Activated CD4-positive, alpha-beta T cell treated with anti-CD3 and anti-CD28 coated beads for 36 hours (primary cell): ENCODE results near the gene PLCXD3. TPM values are rescaled to one million over a fixed set of nuclear protein-coding genes. Genes with fewer than 3 reads are reported as not detected.

ENCODE experiments used
- ATAC-seq: fragments of 200-7000 bp; cut with Tn5 transposase; one replicate; pipeline ENCODE4 v1.10.0; 2021; ENCODE audit warnings: mild to moderate bottlenecking, moderate library complexity
- CTCF ChIA-PET: fragments of 350-600 bp; sonication (Branson Sonifier 250); formaldehyde crosslinking; loops from one replicate; lab custom pipeline; 2021; ENCODE audit warnings: antibody characterized with exemption; lab: Charles Lee
- POLR2A ChIA-PET: fragments of 350-600 bp; sonication (Branson Sonifier 250); formaldehyde crosslinking; loops from one replicate; lab custom pipeline; 2021; ENCODE audit warnings: antibody characterized with exemption, inconsistent platforms; lab: Charles Lee
- DNase-seq: peaks from one replicate; pipeline ENCODE4 v3.0.0-alpha.2; 2020
- H3K27ac Mint-ChIP-seq: one replicate; pipeline ENCODE4 v1.8.0; 2021; ENCODE audit warnings: mixed read lengths
- H3K27me3 Mint-ChIP-seq: one replicate; pipeline ENCODE4 v1.8.0; 2021; ENCODE audit warnings: mixed read lengths
- H3K36me3 Mint-ChIP-seq: one replicate; pipeline ENCODE4 v1.8.0; 2021; ENCODE audit warnings: low read depth, mixed read lengths
- H3K4me1 Mint-ChIP-seq: one replicate; pipeline ENCODE4 v1.8.0; 2021; ENCODE audit warnings: mixed read lengths
- H3K4me3 Mint-ChIP-seq: one replicate; pipeline ENCODE4 v1.8.0; 2021; ENCODE audit warnings: mild to moderate bottlenecking, moderate library complexity, mixed read lengths
- H3K9me3 Mint-ChIP-seq: one replicate; pipeline ENCODE4 v1.8.0; 2021; ENCODE audit warnings: low read depth, mixed read lengths
- intact Hi-C, 2 experiments: fragments of 100-400 bp; cut with DNase I in 1 of 2; cut with micrococcal nuclease in 1 of 2; formaldehyde crosslinking; loops; one replicate each; pipeline versions ENCODE4 v1.14.2 to v1.15.1; 2022 to 2024; cut with DNase I, micrococcal nuclease
- total RNA-seq, 2 experiments: library from RNA; stranded (reverse); gene quantifications; one replicate each; pipeline ENCODE4 v1.2.3, GENCODE V29; 2021

Gene PLCXD3
- total RNA-seq, 2 experiments from 2014 or later: not detected

- no peaks in the 10 kb centered on the region for H3K27me3 Mint-ChIP-seq
- H3K4me1 Mint-ChIP-seq: no peaks in the 10 kb centered on the region
- H3K4me3 Mint-ChIP-seq: no peak overlapping the region
- DNase-seq: no peak
- H3K36me3 Mint-ChIP-seq: no peaks in the 10 kb centered on the region
- intact Hi-C loops: no loop called here
- POLR2A ChIA-PET: no interaction called here
- no peaks in the 10 kb centered on the region for H3K9me3 Mint-ChIP-seq
- no peak overlapping the region for H3K27ac Mint-ChIP-seq
- CTCF ChIA-PET: interaction anchor here (1.0 kb wide), 1 partner anchor 32 kb away, joined by 4 read pairs; no protein-coding TSS in a partner anchor
- no peak for ATAC-seq
These were observed 76.7 kb downstream of the PLCXD3 start for GRCh38 chr5:41433552-41434181.

GRCh38 chr5:41432481-41433253 is 77.7 kb downstream of the PLCXD3 start:
- ChIA-PET CTCF (interaction anchor here (1.0 kb wide), 1 partner anchor 31 kb away, joined by 4 read pairs; no protein-coding TSS in a partner anchor), POLR2A (no interaction called here)
- Mint-ChIP-seq H3K27ac (no peak overlapping the region), H3K9me3 (no peaks in the 10 kb centered on the region), H3K36me3 (no peaks in the 10 kb centered on the region), H3K27me3 (peaks cover 2% of the 10 kb centered on the region), H3K4me3 (no peak overlapping the region), H3K4me1 (no peaks in the 10 kb centered on the region)
- no peak for ATAC-seq
- no peak for DNase-seq
- intact Hi-C loops: no loop called here

GRCh38 chr5:41427505-41427904 is 82.9 kb downstream of the PLCXD3 start:
- DNase-seq: no peak
- H3K4me1 Mint-ChIP-seq: no peaks in the 10 kb centered on the region
- intact Hi-C loops: no loop called here
- CTCF ChIA-PET: no interaction called here
- H3K27ac Mint-ChIP-seq: no peak overlapping the region
- POLR2A ChIA-PET: no interaction called here
- no peak overlapping the region for H3K4me3 Mint-ChIP-seq
- no peaks in the 10 kb centered on the region for H3K9me3 Mint-ChIP-seq
- H3K36me3 Mint-ChIP-seq: no peaks in the 10 kb centered on the region
- no peak for ATAC-seq
- H3K27me3 Mint-ChIP-seq: peaks cover 5% of the 10 kb centered on the region

- DNase-seq (no peak), ATAC-seq (no peak)
- no peak overlapping the region for H3K27ac Mint-ChIP-seq
- intact Hi-C loops: no loop called here
- ChIA-PET POLR2A (no interaction called here), CTCF (interaction anchor here (0.7 kb wide), 2 partner anchors 33 to 66 kb away, joined by 3 read pairs; no protein-coding TSS in a partner anchor)
- H3K4me3 Mint-ChIP-seq: no peak overlapping the region
- no peaks in the 10 kb centered on the region for H3K9me3 Mint-ChIP-seq
- H3K27me3 Mint-ChIP-seq: peaks cover 5% of the 10 kb centered on the region
- no peaks in the 10 kb centered on the region for H3K36me3 Mint-ChIP-seq
- no peaks in the 10 kb centered on the region for H3K4me1 Mint-ChIP-seq
These were observed 84.7 kb downstream of the PLCXD3 start for GRCh38 chr5:41425736-41426135.

- no peaks in the 10 kb centered on the region for H3K27me3 Mint-ChIP-seq
- no peaks in the 10 kb centered on the region for H3K9me3 Mint-ChIP-seq
- H3K27ac Mint-ChIP-seq: no peak overlapping the region
- intact Hi-C loops: no loop called here
- no peaks in the 10 kb centered on the region for H3K36me3 Mint-ChIP-seq
- H3K4me1 Mint-ChIP-seq: no peaks in the 10 kb centered on the region
- ATAC-seq (no peak), DNase-seq (no peak)
- no peak overlapping the region for H3K4me3 Mint-ChIP-seq
- CTCF ChIA-PET: no interaction called here
- POLR2A ChIA-PET: no interaction called here
These were observed 89.8 kb downstream of the PLCXD3 start for GRCh38 chr5:41420492-41421067.

GRCh38 chr5:41418220-41419031 is 92.0 kb downstream of the PLCXD3 start:
- H3K27ac Mint-ChIP-seq: no peak overlapping the region
- ATAC-seq: no peak
- no peaks in the 10 kb centered on the region for H3K36me3 Mint-ChIP-seq
- H3K4me1 Mint-ChIP-seq: no peaks in the 10 kb centered on the region
- intact Hi-C loops: no loop called here
- no peaks in the 10 kb centered on the region for H3K9me3 Mint-ChIP-seq
- DNase-seq: no peak
- ChIA-PET CTCF (no interaction called here), POLR2A (no interaction called here)
- H3K4me3 Mint-ChIP-seq: no peak overlapping the region
- no peaks in the 10 kb centered on the region for H3K27me3 Mint-ChIP-seq

GRCh38 chr5:41416336-41416735 is 94.1 kb downstream of the PLCXD3 start:
- Mint-ChIP-seq H3K27ac (no peak overlapping the region), H3K27me3 (no peaks in the 10 kb centered on the region), H3K36me3 (no peaks in the 10 kb centered on the region), H3K9me3 (no peaks in the 10 kb centered on the region), H3K4me3 (no peak overlapping the region), H3K4me1 (no peaks in the 10 kb centered on the region)
- no peak for DNase-seq
- ATAC-seq: no peak
- POLR2A ChIA-PET: no interaction called here
- CTCF ChIA-PET: no interaction called here
- intact Hi-C loops: no loop called here

GRCh38 chr5:41415242-41415641 is 95.2 kb downstream of the PLCXD3 start:
- Mint-ChIP-seq H3K27ac (no peak overlapping the region), H3K27me3 (no peaks in the 10 kb centered on the region), H3K9me3 (no peaks in the 10 kb centered on the region), H3K36me3 (no peaks in the 10 kb centered on the region), H3K4me1 (no peaks in the 10 kb centered on the region), H3K4me3 (no peak overlapping the region)
- intact Hi-C loops: no loop called here
- ChIA-PET CTCF (no interaction called here), POLR2A (no interaction called here)
- no peak for ATAC-seq
- no peak for DNase-seq

GRCh38 chr5:41414598-41414997 is 95.8 kb downstream of the PLCXD3 start:
- ATAC-seq (no peak), DNase-seq (no peak)
- H3K4me1 Mint-ChIP-seq: no peaks in the 10 kb centered on the region
- H3K36me3 Mint-ChIP-seq: no peaks in the 10 kb centered on the region
- no peak overlapping the region for H3K27ac Mint-ChIP-seq
- H3K27me3 Mint-ChIP-seq: no peaks in the 10 kb centered on the region
- no peaks in the 10 kb centered on the region for H3K9me3 Mint-ChIP-seq
- H3K4me3 Mint-ChIP-seq: no peak overlapping the region
- intact Hi-C loops: no loop called here
- CTCF ChIA-PET: no interaction called here
- POLR2A ChIA-PET: no interaction called here

- Mint-ChIP-seq H3K4me3 (no peak overlapping the region), H3K9me3 (no peaks in the 10 kb centered on the region)
These were observed 97.3 kb downstream of the PLCXD3 start for GRCh38 chr5:41413074-41413473.

GRCh38 chr5:41412496-41412895 is 97.9 kb downstream of the PLCXD3 start:
- intact Hi-C loops: no loop called here
- Mint-ChIP-seq H3K4me3 (no peak overlapping the region), H3K4me1 (no peaks in the 10 kb centered on the region), H3K27ac (no peak overlapping the region), H3K27me3 (no peaks in the 10 kb centered on the region), H3K9me3 (no peaks in the 10 kb centered on the region), H3K36me3 (no peaks in the 10 kb centered on the region)
- POLR2A ChIA-PET: no interaction called here
- CTCF ChIA-PET: no interaction called here
- ATAC-seq: no peak
- no peak for DNase-seq

More at GRCh38 chr5:41413074-41413473, 97.3 kb downstream of the PLCXD3 start:
- Mint-ChIP-seq H3K27me3 (no peaks in the 10 kb centered on the region), H3K27ac (no peak overlapping the region), H3K36me3 (no peaks in the 10 kb centered on the region), H3K4me1 (no peaks in the 10 kb centered on the region)
- DNase-seq: no peak
- ATAC-seq: no peak
- ChIA-PET CTCF (no interaction called here), POLR2A (no interaction called here)
- intact Hi-C loops: no loop called here
